ENCODE results near the gene LHFPL2. TPM values are rescaled to one million over a fixed set of nuclear protein-coding genes. Genes with fewer than 3 reads are reported as not detected.

The LHFPL2 gene
- total and polyA plus RNA-seq, 9 of the 15 experiments (the other 6 are each of a cell fraction or from before 2014, with no cell fraction given): 1.0 to 6.6 (median 4.6) TPM

DNA sequence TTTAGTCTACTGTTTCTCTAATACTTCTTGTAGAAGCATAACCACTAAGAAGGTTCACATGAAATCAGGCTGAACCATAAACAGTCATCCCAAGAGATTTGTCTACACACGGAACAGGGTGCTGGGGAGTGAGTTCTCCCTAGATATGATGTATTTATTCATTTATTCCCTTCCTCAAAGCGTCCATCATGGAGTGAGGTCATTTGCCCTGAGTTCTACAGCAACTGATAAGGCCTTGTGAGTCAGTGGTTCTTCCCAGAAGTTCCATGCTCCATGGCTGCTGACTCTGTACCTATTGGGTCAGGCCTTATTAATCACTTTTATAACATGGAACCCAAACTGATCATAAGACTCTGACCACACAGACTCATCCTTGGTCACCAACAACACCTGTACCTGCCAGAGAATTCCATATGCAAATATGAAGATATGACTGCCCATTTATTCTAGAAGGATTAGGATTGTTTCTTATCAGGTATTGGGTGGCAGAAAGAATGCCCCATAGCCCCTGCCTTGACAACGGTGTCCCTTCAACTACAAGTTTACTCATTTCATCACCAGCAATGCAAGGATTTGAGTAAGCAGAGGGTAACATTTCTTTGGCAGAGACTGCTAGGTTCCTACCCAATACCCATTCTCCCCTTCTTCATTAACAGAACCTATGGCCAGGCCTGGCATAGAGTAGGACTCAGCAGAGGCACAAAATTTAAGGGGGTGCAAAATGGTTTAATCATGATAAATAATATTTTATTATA, 118.1 kb downstream of the LHFPL2 start (continued):
- peak; percentile 86 for TF ChIP-seq EHMT2 (IDR thresholded peaks at IDR 0.05)
- TF ChIP-seq ZNF780A (CRISPR knock-in tag; IDR thresholded peaks at IDR 0.05): no peak
- TF ChIP-seq HMG20B (CRISPR knock-in tag; IDR thresholded peaks at IDR 0.05): no peak
- peak in 1 of 2 experiments; percentile 30; a peak in 1 of 4 replicates for TF ChIP-seq TRIM24 (IDR thresholded peaks at IDR 0.05)
- TF ChIP-seq SIX5 (IDR thresholded peaks at IDR 0.05; ENCODE audit: borderline replicate concordance in 1 of 2, insufficient read depth in 1 of 2, low read depth in 1 of 2, low read length in 2 of 2): no peak
- TF ChIP-seq, protein P1, sequence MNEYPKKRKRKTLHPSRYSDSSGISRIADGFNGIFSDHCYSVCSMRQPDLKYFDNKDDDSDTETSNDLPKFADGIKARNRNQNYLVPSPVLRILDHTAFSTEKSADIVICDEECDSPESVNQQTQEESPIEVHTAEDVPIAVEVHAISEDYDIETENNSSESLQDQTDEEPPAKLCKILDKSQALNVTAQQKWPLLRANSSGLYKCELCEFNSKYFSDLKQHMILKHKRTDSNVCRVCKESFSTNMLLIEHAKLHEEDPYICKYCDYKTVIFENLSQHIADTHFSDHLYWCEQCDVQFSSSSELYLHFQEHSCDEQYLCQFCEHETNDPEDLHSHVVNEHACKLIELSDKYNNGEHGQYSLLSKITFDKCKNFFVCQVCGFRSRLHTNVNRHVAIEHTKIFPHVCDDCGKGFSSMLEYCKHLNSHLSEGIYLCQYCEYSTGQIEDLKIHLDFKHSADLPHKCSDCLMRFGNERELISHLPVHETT (CRISPR knock-in tag; conservative IDR thresholded peaks at IDR 0.05 in 1 of 2, IDR thresholded peaks at IDR 0.05 in 1 of 2): peak in 1 of 2 experiments; percentile 65; a peak in 1 of 4 replicates
- TF ChIP-seq MEF2D (tag; conservative IDR thresholded peaks at IDR 0.05; ENCODE audit: low read depth): no peak
- no peak for TF ChIP-seq ZNF431 (CRISPR knock-in tag; IDR thresholded peaks at IDR 0.05)
- 0 out of 2 replicates have a peak, but pooled peaks have one; percentile 20 for TF ChIP-seq L3MBTL2 (IDR thresholded peaks at IDR 0.05)
- TF ChIP-seq NR2C1 (IDR thresholded peaks at IDR 0.05): no peak
- peak; percentile 31 for TF ChIP-seq NR2C1 (tag; IDR thresholded peaks at IDR 0.05)
- 0 out of 4 replicates have a peak, but pooled peaks of 1 of the 2 experiments have one; percentile 20 for TF ChIP-seq NRF1 (conservative IDR thresholded peaks at IDR 0.05 in 1 of 2, IDR thresholded peaks at IDR 0.05 in 1 of 2)
- TF ChIP-seq, protein P2, sequence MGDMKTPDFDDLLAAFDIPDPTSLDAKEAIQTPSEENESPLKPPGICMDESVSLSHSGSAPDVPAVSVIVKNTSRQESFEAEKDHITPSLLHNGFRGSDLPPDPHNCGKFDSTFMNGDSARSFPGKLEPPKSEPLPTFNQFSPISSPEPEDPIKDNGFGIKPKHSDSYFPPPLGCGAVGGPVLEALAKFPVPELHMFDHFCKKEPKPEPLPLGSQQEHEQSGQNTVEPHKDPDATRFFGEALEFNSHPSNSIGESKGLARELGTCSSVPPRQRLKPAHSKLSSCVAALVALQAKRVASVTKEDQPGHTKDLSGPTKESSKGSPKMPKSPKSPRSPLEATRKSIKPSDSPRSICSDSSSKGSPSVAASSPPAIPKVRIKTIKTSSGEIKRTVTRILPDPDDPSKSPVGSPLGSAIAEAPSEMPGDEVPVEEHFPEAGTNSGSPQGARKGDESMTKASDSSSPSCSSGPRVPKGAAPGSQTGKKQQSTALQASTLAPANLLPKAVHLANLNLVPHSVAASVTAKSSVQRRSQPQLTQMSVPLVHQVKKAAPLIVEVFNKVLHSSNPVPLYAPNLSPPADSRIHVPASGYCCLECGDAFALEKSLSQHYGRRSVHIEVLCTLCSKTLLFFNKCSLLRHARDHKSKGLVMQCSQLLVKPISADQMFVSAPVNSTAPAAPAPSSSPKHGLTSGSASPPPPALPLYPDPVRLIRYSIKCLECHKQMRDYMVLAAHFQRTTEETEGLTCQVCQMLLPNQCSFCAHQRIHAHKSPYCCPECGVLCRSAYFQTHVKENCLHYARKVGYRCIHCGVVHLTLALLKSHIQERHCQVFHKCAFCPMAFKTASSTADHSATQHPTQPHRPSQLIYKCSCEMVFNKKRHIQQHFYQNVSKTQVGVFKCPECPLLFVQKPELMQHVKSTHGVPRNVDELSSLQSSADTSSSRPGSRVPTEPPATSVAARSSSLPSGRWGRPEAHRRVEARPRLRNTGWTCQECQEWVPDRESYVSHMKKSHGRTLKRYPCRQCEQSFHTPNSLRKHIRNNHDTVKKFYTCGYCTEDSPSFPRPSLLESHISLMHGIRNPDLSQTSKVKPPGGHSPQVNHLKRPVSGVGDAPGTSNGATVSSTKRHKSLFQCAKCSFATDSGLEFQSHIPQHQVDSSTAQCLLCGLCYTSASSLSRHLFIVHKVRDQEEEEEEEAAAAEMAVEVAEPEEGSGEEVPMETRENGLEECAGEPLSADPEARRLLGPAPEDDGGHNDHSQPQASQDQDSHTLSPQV (IDR thresholded peaks at IDR 0.05): peak; percentile 71
- peak; percentile 85 for TF ChIP-seq ZNF134 (CRISPR knock-in tag; conservative IDR thresholded peaks at IDR 0.05)
- no peak for TF ChIP-seq KHSRP (IDR thresholded peaks at IDR 0.05)
- TF ChIP-seq, protein P3, sequence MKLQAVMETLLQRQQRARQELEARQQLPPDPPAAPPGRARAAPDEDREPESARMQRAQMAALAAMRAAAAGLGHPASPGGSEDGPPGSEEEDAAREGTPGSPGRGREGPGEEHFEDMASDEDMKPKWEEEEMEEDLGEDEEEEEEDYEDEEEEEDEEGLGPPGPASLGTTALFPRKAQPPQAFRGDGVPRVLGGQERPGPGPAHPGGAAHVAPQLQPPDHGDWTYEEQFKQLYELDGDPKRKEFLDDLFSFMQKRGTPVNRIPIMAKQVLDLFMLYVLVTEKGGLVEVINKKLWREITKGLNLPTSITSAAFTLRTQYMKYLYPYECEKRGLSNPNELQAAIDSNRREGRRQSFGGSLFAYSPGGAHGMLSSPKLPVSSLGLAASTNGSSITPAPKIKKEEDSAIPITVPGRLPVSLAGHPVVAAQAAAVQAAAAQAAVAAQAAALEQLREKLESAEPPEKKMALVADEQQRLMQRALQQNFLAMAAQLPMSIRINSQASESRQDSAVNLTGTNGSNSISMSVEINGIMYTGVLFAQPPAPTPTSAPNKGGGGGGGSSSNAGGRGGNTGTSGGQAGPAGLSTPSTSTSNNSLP (IDR thresholded peaks at IDR 0.05; ENCODE audit: borderline replicate concordance, low read depth, low read length): peak; percentile 66; the same call in 1 of the 2 replicates
- no peak for TF ChIP-seq MCM3 (IDR thresholded peaks at IDR 0.05)
- peak; percentile 46; the same call in 1 of the 2 replicates for TF ChIP-seq EP300 (IDR thresholded peaks at IDR 0.05; ENCODE audit: low read length)
- TF ChIP-seq TAL1 (IDR thresholded peaks at IDR 0.05): no peak
- TF ChIP-seq RCOR1 (IDR thresholded peaks at IDR 0.05; ENCODE audit: borderline replicate concordance in 1 of 2, low read depth in 2 of 2, low read length in 2 of 2): peak in 1 of 2 experiments; percentile 71; a peak in 2 of 4 replicates
- TF ChIP-seq DPF2 (IDR thresholded peaks at IDR 0.05): peak; percentile 87
- TF ChIP-seq TCF3 (CRISPR knock-in tag; IDR thresholded peaks at IDR 0.05): peak; percentile 11; the same call in 1 of the 2 replicates
- no peak for TF ChIP-seq ZNF76 (CRISPR knock-in tag; IDR thresholded peaks at IDR 0.05; ENCODE audit: borderline replicate concordance)

Data from K562 (cell line).